SK-N-SH (cell line): ENCODE measurements around the gene AP1B1.

Experiments used
- CTCF ChIP-seq: fragments of 200-600 bp; sonication (generic); IDR thresholded peaks from 2 replicates; pipeline ENCODE4 v1.6.1; 2017; ENCODE audit warnings: antibody characterized with exemption, mild to moderate bottlenecking, moderate library complexity
- ELF1 ChIP-seq: IDR thresholded peaks from 2 replicates; pipeline ENCODE4 v1.4.0; 2012
- EP300 ChIP-seq, 2 experiments: IDR thresholded peaks; 2 replicates each; pipeline versions ENCODE4 v1.4.0 to v1.6.1; 2012; ENCODE audit warnings: borderline replicate concordance in 1 of 2, low read depth in 1 of 2, low read length in 1 of 2
- EZH2phosphoT487 ChIP-seq: fragments of 200-600 bp; sonication (generic); IDR thresholded peaks from 2 replicates; pipeline ENCODE4 v1.6.1; 2017; ENCODE audit warnings: low read depth, mixed run types, mild to moderate bottlenecking, antibody characterized with exemption, moderate library complexity, borderline replicate concordance
- FOXM1 ChIP-seq: IDR thresholded peaks from 2 replicates; pipeline ENCODE4 v1.4.0; 2012; ENCODE audit warnings: low read depth, mild to moderate bottlenecking
- RCOR1 ChIP-seq: fragments of 150-350 bp; IDR thresholded peaks from 2 replicates; pipeline ENCODE4 v1.6.1; 2017; ENCODE audit warnings: antibody characterized with exemption, low read length
- REST ChIP-seq: IDR thresholded peaks from 2 replicates; pipeline ENCODE4 v1.6.1; 2012; ENCODE audit warnings: mild to moderate bottlenecking, low read depth, low read length, moderate library complexity
- SMC3 ChIP-seq: IDR thresholded peaks from 2 replicates; pipeline ENCODE4 v1.6.1; 2012; ENCODE audit warnings: low read depth, low read length, improper control_type of control experiment
- YY1 ChIP-seq: IDR thresholded peaks from 2 replicates; pipeline ENCODE4 v1.4.0; 2012; ENCODE audit warnings: low read depth, mild to moderate bottlenecking

- no peak for TF ChIP-seq YY1
- TF ChIP-seq FOXM1: no peak
- no peak for TF ChIP-seq EZH2phosphoT487
- TF ChIP-seq CTCF: no peak
- TF ChIP-seq ELF1: no peak
- no peak for TF ChIP-seq EP300 (IDR thresholded peaks at IDR 0.05; ENCODE audit: borderline replicate concordance in 1 of 2, low read depth in 1 of 2, low read length in 1 of 2)
- no peak for TF ChIP-seq RCOR1
- TF ChIP-seq REST: no peak
- TF ChIP-seq SMC3: no peak
Observed at GRCh38 chr22:29319072-29319471, 69.3 kb downstream of the AP1B1 start.
